Measurements from ENCODE around the gene CHI3L1.
A peak's percentile ranks its signal among the peaks of the same experiment; 100 is the strongest.

The CHI3L1 gene

DNA sequence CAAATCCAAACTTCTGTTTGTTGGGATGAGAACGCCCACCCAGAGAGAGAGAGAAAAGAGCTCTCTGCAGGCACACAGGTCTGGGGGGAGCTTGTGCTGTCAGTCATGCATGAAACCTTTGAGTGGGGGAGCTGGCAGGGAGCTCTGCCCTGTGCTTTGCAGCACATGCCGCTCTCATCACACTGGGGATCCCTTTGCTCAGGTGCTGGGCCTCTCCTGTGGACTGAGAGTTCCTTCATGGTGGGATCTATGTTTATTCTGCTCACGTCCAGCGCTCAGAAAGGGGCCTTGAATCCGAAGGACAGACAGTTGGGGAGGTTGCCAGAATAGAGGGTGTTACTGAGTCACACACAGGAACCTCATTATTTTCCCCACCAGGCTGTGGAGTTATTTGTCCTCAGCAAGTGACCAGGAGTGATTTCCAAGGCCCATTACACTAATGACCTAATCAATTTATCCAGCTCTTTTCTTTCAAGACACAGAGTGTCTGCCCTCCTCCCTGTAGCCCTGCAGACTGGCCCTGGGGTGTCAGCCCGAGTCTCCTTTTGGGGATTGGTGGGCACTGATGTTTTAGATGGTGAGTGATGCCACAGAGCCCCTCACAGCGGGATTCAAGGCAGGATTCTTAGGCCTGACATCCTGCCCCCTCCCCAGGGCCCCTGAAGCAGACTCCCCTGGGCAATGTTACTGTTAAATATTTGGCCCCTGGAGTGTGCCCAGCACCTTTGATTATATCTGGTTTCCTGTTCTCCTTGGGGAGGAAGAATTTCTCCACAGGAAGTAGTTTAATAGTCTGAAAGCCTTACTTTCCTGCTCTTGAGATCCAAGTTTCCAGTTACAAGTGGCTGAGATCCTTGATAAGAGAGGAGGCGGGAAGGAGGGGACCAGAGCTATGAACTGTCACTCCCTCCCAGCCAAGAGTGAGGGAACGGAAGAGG, 33.2 kb downstream of the CHI3L1 start:
- Histone ChIP-seq H3K36me3 (ENCODE audit: control insufficient read depth in 2 of 2, insufficient read depth in 2 of 2, low read length in 2 of 2) (no peaks in the 10 kb centered on the region), H3K4me1 (ENCODE audit: control insufficient read depth in 2 of 2, insufficient read depth in 2 of 2, low read length in 2 of 2) (peaks cover 0 to 4% of the 10 kb centered on the region in 2 donors), H3K4me3 (ENCODE audit: low read length in 2 of 2) (no peak overlapping the region), H3K9ac (ENCODE audit: low read depth in 1 of 2, low read length in 2 of 2) (no peak overlapping the region), H3K9me3 (ENCODE audit: control insufficient read depth in 2 of 2, low read length in 2 of 2) (no peaks in the 10 kb centered on the region), H3K27me3 (ENCODE audit: control insufficient read depth in 2 of 2, insufficient read depth in 2 of 2, low read length in 2 of 2) (peaks cover 0 to 2% of the 10 kb centered on the region in 2 donors), H3K27ac (ENCODE audit: low read depth in 2 of 2, low read length in 2 of 2) (peak overlapping the region in 1 of 2 donors; percentile 16)

DNA sequence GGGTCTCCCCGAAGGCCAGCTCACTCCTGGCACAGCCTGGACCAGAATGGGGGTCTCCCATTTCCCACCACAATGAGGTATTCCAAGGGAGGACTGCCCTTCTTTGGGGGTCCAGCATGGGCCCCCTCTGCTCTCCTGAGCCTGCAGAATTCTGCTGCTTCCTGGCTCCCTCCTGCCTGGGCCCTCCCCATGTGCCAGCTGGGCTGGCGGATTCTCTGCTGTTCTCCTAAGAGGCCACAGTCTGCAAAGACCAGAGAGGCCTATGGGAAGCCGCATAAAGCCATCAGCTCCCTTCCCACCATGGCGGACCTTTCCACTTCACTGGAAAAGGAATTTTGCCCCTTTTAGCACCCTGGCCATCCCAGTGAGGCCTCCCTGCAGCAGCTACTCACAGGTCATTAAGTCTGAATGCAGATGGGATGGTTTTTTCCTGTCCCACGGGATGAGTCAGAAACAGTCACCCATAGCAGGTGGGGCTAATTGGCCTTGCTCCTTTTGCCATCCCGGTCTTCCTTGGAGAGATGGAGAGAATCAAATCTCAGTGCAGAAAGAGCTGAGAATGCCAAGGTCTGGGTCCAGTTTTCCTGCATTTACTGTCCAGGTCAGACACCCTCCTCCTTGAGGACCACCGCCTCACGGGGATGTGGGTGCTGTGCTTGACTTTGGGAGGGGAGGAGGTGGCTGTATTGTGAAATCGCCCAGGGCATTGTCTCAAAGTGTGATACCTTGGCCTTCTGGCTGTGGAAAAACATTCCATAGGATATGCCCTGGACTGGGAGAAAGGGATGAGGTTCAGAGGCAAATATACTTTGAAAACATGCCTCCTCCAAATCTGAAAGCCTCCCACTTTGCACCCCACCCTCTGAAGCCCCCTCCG, 34.1 kb downstream of the CHI3L1 start:
- Histone ChIP-seq H3K4me3 (ENCODE audit: low read length in 2 of 2) (no peak overlapping the region), H3K36me3 (ENCODE audit: control insufficient read depth in 2 of 2, insufficient read depth in 2 of 2, low read length in 2 of 2) (no peaks in the 10 kb centered on the region), H3K9me3 (ENCODE audit: control insufficient read depth in 2 of 2, low read length in 2 of 2) (no peaks in the 10 kb centered on the region), H3K27me3 (ENCODE audit: control insufficient read depth in 2 of 2, insufficient read depth in 2 of 2, low read length in 2 of 2) (peaks cover 0 to 2% of the 10 kb centered on the region in 2 donors), H3K4me1 (ENCODE audit: control insufficient read depth in 2 of 2, insufficient read depth in 2 of 2, low read length in 2 of 2) (peaks cover 0 to 4% of the 10 kb centered on the region in 2 donors), H3K27ac (ENCODE audit: low read depth in 2 of 2, low read length in 2 of 2) (no peak overlapping the region), H3K9ac (ENCODE audit: low read depth in 1 of 2, low read length in 2 of 2) (no peak overlapping the region)

DNA sequence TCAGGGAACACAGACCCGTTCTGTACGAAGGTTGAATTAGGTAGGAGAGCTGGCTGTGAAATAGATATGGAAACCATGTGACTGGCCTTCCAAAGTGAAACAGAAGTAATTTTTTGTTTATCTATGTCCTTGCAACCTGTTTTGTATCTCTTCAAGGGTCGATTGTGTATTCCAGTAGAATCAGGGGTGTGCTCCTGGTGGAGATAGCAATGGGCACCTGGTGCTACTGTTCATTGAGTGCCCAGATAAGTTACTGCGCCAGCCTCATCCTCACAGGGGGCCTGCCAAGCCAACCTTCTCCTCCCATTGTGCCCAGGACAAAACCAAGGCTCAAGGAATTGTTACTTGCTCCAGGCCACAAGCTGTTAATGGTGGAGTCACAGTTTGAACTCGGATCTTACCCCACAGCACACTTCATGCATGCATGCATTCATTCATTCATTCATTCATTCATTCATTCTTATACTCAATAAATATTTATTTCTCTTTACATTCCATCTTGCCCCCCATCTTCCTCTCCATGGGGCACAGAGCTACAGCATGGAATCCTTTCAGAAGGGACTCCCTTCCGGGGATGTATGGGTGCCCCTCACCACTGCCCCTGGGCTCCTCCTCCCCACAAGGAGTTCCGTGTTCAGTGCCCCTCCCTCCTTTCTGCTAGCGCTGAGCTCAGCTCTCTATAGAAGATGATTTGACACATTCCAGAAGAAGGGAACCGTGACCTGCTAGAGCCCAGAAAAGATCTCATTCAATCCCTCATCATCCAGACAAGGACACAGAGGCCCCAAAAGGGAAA, 34.9 kb downstream of the CHI3L1 start:
- Histone ChIP-seq H3K27me3 (ENCODE audit: control insufficient read depth in 2 of 2, insufficient read depth in 2 of 2, low read length in 2 of 2) (peaks cover 0 to 2% of the 10 kb centered on the region in 2 donors), H3K27ac (ENCODE audit: low read depth in 2 of 2, low read length in 2 of 2) (no peak overlapping the region), H3K9me3 (ENCODE audit: control insufficient read depth in 2 of 2, low read length in 2 of 2) (no peaks in the 10 kb centered on the region), H3K36me3 (ENCODE audit: control insufficient read depth in 2 of 2, insufficient read depth in 2 of 2, low read length in 2 of 2) (no peaks in the 10 kb centered on the region), H3K4me1 (ENCODE audit: control insufficient read depth in 2 of 2, insufficient read depth in 2 of 2, low read length in 2 of 2) (peaks cover 0 to 4% of the 10 kb centered on the region in 2 donors), H3K4me3 (ENCODE audit: low read length in 2 of 2) (no peak overlapping the region), H3K9ac (ENCODE audit: low read depth in 1 of 2, low read length in 2 of 2) (no peak overlapping the region)

DNA sequence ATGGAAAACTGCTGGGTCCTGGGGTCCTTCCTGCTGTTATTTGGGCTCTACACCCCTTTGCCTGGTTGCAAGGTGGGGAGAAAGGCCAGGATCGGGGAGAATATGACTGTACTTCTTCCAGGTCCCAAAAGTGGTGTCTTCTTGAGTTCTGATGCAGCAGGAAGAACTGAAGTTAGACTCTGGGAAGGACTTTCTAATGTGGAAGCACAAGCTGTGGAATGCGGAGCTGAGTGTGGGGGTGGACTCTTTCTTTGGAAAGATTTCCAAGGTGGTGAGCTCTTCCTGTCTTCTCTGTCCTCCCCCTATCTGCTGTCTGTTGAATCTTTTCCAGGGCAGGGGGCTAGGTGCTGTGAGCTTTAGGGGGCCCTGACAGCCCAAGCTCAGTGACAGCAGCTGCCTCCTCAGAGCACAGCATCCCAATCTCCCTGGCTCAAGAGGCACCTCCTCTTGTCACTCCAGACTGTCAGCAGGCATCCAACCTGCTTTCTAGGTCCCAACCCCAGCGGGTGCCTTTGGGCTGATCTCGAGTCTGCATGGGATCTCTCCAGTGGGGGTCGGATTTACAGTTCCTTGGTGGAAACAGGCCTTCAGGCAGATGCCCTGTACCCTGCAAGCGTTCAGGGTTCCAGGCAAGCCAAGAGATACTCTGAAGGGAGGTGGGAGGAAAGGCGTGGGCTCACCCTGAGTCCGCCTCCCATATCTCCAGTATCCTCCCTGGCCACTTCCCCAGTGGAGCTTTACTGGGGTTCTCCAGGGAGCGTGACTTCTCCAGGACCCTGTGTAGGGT, 35.8 kb downstream of the CHI3L1 start:
- H3K4me1 ChIP-seq (ENCODE audit: control insufficient read depth in 2 of 2, insufficient read depth in 2 of 2, low read length in 2 of 2) = no peaks in the 10 kb centered on the region
- H3K36me3 ChIP-seq (ENCODE audit: control insufficient read depth in 2 of 2, insufficient read depth in 2 of 2, low read length in 2 of 2) = no peaks in the 10 kb centered on the region
- H3K4me3 ChIP-seq (ENCODE audit: low read length in 2 of 2) = no peak overlapping the region
- H3K27ac ChIP-seq (ENCODE audit: low read depth in 2 of 2, low read length in 2 of 2) = no peak overlapping the region
- no peaks in the 10 kb centered on the region for H3K9me3 ChIP-seq (ENCODE audit: control insufficient read depth in 2 of 2, low read length in 2 of 2)
- H3K9ac ChIP-seq (ENCODE audit: low read depth in 1 of 2, low read length in 2 of 2) = no peak overlapping the region
- H3K27me3 ChIP-seq (ENCODE audit: control insufficient read depth in 2 of 2, insufficient read depth in 2 of 2, low read length in 2 of 2) = peaks cover 0 to 2% of the 10 kb centered on the region in 2 donors

DNA sequence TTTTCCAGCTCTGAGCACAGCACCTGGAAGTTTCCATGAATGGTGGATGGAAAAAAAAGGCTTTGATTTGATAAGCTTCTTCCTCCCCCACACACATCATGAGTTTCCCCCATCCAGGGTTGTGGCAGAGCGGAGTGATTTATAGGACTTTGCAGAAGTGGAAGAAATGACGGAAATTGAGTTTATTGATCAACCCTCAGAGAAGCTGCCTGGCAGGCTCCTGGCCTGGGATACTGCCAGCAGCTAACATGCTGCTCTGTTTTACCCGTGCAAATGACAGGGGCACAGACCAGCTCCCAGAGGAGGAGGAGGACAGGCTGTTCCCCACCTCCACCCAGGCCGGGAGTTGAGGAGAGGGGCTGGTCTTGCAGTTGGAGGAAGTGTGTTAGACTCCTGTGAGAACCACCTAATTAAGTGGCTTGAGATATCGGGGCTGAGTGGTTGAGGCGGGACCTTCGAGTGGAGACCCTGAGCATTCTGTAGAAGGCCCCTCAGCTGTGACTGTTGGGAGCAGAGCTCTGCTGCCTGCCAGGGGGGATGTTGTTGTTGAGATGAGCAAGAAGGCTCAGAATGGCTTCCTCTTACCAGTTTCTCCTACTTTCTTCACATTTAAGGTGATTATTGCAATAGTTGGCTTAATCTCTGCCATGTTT, 37.2 kb downstream of the CHI3L1 start:
- no peak overlapping the region for H3K4me3 ChIP-seq (ENCODE audit: low read length in 2 of 2)
- peaks cover 0 to 2% of the 10 kb centered on the region in 2 donors for H3K27me3 ChIP-seq (ENCODE audit: control insufficient read depth in 2 of 2, insufficient read depth in 2 of 2, low read length in 2 of 2)
- H3K27ac ChIP-seq (ENCODE audit: low read depth in 2 of 2, low read length in 2 of 2) = no peak overlapping the region
- no peaks in the 10 kb centered on the region for H3K9me3 ChIP-seq (ENCODE audit: control insufficient read depth in 2 of 2, low read length in 2 of 2)
- no peak overlapping the region for H3K9ac ChIP-seq (ENCODE audit: low read depth in 1 of 2, low read length in 2 of 2)
- no peaks in the 10 kb centered on the region for H3K36me3 ChIP-seq (ENCODE audit: control insufficient read depth in 2 of 2, insufficient read depth in 2 of 2, low read length in 2 of 2)
- no peaks in the 10 kb centered on the region for H3K4me1 ChIP-seq (ENCODE audit: control insufficient read depth in 2 of 2, insufficient read depth in 2 of 2, low read length in 2 of 2)

DNA sequence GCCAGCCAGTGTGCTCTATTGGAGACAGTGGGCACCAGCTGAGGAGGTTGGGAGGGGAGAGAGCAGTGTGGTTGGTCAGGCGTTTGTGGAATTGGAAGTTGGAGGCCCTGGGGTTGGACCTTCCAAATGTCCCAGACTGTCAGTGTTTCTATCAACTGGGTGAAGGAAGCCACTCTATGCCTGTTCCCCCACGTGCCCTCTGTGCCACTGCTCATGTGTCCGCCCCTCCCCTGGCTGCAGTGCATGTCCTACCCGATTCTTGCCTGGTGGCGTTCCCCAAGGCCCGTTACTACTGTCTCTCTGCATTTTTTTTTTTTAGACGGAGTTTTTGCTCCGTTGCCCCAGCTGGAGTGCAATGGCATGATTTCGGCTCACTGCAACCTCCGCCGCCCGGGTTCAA, 37.9 kb downstream of the CHI3L1 start:
- H3K4me3 ChIP-seq (ENCODE audit: low read length in 2 of 2) = no peak overlapping the region
- H3K36me3 ChIP-seq (ENCODE audit: control insufficient read depth in 2 of 2, insufficient read depth in 2 of 2, low read length in 2 of 2) = no peaks in the 10 kb centered on the region
- no peak overlapping the region for H3K9ac ChIP-seq (ENCODE audit: low read depth in 1 of 2, low read length in 2 of 2)
- no peaks in the 10 kb centered on the region for H3K9me3 ChIP-seq (ENCODE audit: control insufficient read depth in 2 of 2, low read length in 2 of 2)
- no peaks in the 10 kb centered on the region for H3K4me1 ChIP-seq (ENCODE audit: control insufficient read depth in 2 of 2, insufficient read depth in 2 of 2, low read length in 2 of 2)
- H3K27ac ChIP-seq (ENCODE audit: low read depth in 2 of 2, low read length in 2 of 2) = no peak overlapping the region
- H3K27me3 ChIP-seq (ENCODE audit: control insufficient read depth in 2 of 2, insufficient read depth in 2 of 2, low read length in 2 of 2) = peaks cover 0 to 2% of the 10 kb centered on the region in 2 donors

DNA sequence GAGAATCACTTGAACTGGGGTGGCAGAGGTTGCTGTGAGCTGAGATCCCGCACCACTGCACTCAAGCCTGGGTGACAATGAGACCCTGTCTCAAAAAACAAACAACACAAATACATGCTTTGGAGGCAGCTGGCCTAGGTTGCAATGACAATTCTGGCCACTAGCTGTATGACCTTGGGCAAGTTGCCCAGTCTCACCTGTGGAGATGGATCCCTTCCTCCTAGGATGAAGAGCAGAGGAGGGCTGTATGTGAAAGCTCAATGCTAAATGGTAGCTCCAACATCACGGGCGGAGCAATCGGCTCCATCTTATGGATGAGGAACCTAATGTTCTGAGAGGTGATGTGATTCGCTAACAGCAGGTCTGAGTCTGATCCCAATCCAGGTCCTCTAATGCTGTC, 38.4 kb downstream of the CHI3L1 start:
- Histone ChIP-seq H3K9ac (ENCODE audit: low read depth in 1 of 2, low read length in 2 of 2) (no peak overlapping the region), H3K27ac (ENCODE audit: low read depth in 2 of 2, low read length in 2 of 2) (no peak overlapping the region), H3K36me3 (ENCODE audit: control insufficient read depth in 2 of 2, insufficient read depth in 2 of 2, low read length in 2 of 2) (no peaks in the 10 kb centered on the region), H3K27me3 (ENCODE audit: control insufficient read depth in 2 of 2, insufficient read depth in 2 of 2, low read length in 2 of 2) (peaks cover 0 to 2% of the 10 kb centered on the region in 2 donors), H3K4me3 (ENCODE audit: low read length in 2 of 2) (no peak overlapping the region), H3K4me1 (ENCODE audit: control insufficient read depth in 2 of 2, insufficient read depth in 2 of 2, low read length in 2 of 2) (no peaks in the 10 kb centered on the region), H3K9me3 (ENCODE audit: control insufficient read depth in 2 of 2, low read length in 2 of 2) (no peaks in the 10 kb centered on the region)

DNA sequence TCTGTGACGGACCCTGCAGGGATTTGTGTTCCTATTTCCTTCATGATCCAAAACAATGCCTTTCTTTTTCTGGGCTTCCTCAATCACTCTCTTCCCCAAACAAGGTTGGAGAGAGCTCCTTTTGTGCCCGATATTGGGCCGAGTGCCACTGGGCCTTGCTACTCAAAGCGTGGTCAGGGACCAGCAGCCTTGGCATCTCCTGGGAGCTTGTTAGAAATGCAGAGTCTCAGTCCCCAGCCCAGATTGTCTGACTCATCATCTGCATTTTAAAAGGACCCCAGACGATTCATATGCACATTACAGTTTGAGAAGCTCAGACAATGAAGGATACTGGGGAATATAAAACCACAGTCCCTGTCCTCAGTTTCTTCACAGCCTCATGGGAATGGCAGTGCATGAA, 39.1 kb downstream of the CHI3L1 start:
- H3K27me3 ChIP-seq (ENCODE audit: control insufficient read depth in 2 of 2, insufficient read depth in 2 of 2, low read length in 2 of 2) = peaks cover 0 to 2% of the 10 kb centered on the region in 2 donors
- H3K4me3 ChIP-seq (ENCODE audit: low read length in 2 of 2) = no peak overlapping the region
- no peak overlapping the region for H3K27ac ChIP-seq (ENCODE audit: low read depth in 2 of 2, low read length in 2 of 2)
- no peak overlapping the region for H3K9ac ChIP-seq (ENCODE audit: low read depth in 1 of 2, low read length in 2 of 2)
- H3K4me1 ChIP-seq (ENCODE audit: control insufficient read depth in 2 of 2, insufficient read depth in 2 of 2, low read length in 2 of 2) = no peaks in the 10 kb centered on the region
- no peaks in the 10 kb centered on the region for H3K9me3 ChIP-seq (ENCODE audit: control insufficient read depth in 2 of 2, low read length in 2 of 2)
- no peaks in the 10 kb centered on the region for H3K36me3 ChIP-seq (ENCODE audit: control insufficient read depth in 2 of 2, insufficient read depth in 2 of 2, low read length in 2 of 2)

DNA sequence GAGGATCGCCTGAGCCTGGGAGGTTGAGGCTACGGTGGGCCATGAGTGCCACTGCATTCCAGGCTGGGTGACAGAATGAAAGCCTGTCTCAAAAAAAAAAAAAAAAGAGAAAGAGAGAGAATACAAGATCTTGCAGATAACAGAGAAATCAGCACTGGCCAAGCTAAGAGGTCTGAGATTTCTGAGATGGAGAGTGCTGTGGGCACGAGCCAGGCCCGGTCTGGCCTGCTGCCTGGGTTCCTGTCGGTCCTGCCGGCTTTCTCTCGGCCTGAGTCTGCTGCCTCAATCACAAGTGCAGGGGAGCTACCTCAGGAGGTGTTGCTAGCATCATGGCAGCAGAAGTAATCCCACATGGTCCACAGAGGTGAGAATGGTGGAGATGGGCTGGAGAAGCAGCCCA, 40.0 kb downstream of the CHI3L1 start:
- Histone ChIP-seq H3K36me3 (ENCODE audit: control insufficient read depth in 2 of 2, insufficient read depth in 2 of 2, low read length in 2 of 2) (no peaks in the 10 kb centered on the region), H3K27ac (ENCODE audit: low read depth in 2 of 2, low read length in 2 of 2) (no peak overlapping the region), H3K4me3 (ENCODE audit: low read length in 2 of 2) (no peak overlapping the region), H3K27me3 (ENCODE audit: control insufficient read depth in 2 of 2, insufficient read depth in 2 of 2, low read length in 2 of 2) (peaks cover 0 to 2% of the 10 kb centered on the region in 2 donors), H3K9ac (ENCODE audit: low read depth in 1 of 2, low read length in 2 of 2) (no peak overlapping the region), H3K4me1 (ENCODE audit: control insufficient read depth in 2 of 2, insufficient read depth in 2 of 2, low read length in 2 of 2) (no peaks in the 10 kb centered on the region), H3K9me3 (ENCODE audit: control insufficient read depth in 2 of 2, low read length in 2 of 2) (no peaks in the 10 kb centered on the region)

Data from mucosa of rectum (tissue), 2 donors.